Measurements from ENCODE around the gene VPS25.

- TF ChIP-seq EZH2 (IDR thresholded peaks at IDR 0.05; ENCODE audit: borderline replicate concordance, low read length) (no peak), CTCF (conservative IDR thresholded peaks at IDR 0.05 in 1 of 2, IDR thresholded peaks at IDR 0.05 in 1 of 2; ENCODE audit: extremely low read depth in 1 of 2, insufficient read depth in 1 of 2, low read depth in 1 of 2, low read length in 2 of 2) (no peak)
Observed at GRCh38 chr17:42744806-42745617, 28.2 kb upstream of the VPS25 start, which contains the start of gene EZH1.

Data from mammary epithelial cell (primary cell).